Measurements from ENCODE around the gene TMPRSS4.

GRCh38 chr11:118056806-118057205, 20.1 kb upstream of the TMPRSS4 start:
- TF ChIP-seq CTCF (IDR thresholded peaks at IDR 0.05; ENCODE audit: insufficient read depth, low read depth, low read length) = no peak
- no peak for TF ChIP-seq EZH2 (IDR thresholded peaks at IDR 0.05; ENCODE audit: insufficient read depth, low read length)

Data from astrocyte (in vitro differentiated cells and primary cell).